GM23338 (cell line): ENCODE results near the gene ASPRV1.

ENCODE experiments used
- CTCF ChIP-seq, 2 experiments: fragments of 200-600 bp in 1 of 2; sonication (generic) in 1 of 2; conservative IDR thresholded peaks; 2 replicates each; pipeline versions ENCODE4 v1.5.1 to v1.6.1; 2016 to 2017; ENCODE audit warnings: antibody characterized with exemption in 2 of 2, low read depth in 2 of 2, mild to moderate bottlenecking in 2 of 2, moderate library complexity in 1 of 2
- EZH2 ChIP-seq: fragments of 200-600 bp; sonication (generic); IDR thresholded peaks from one replicate; pipeline ENCODE4 v1.8.0; 2017; ENCODE audit warnings: antibody characterized with exemption, mild to moderate bottlenecking, low read depth; ENCODE audit not compliant: unreplicated experiment
- JUNB ChIP-seq: IDR thresholded peaks from one replicate; pipeline ENCODE4 v1.6.1; 2016; ENCODE audit warnings: antibody characterized with exemption; ENCODE audit not compliant: unreplicated experiment
- POLR2AphosphoS5 ChIP-seq: IDR thresholded peaks from 2 replicates; pipeline ENCODE4 v1.6.1; 2016; ENCODE audit warnings: antibody characterized with exemption, low read depth

GRCh38 chr2:69958480-69958879 is 3.0 kb downstream of the ASPRV1 start:
- TF ChIP-seq EZH2 (no peak), CTCF (conservative IDR thresholded peaks at IDR 0.05; ENCODE audit: low read depth in 2 of 2) (no peak), POLR2AphosphoS5 (no peak), JUNB (no peak)
